ENCODE data around the gene TBCD.
"Not testable (repeated sequence)": the region's sequence is repeated elsewhere in the genome, so short reads cannot be mapped to it uniquely, and the experiment has no call there.

The TBCD gene

DNA sequence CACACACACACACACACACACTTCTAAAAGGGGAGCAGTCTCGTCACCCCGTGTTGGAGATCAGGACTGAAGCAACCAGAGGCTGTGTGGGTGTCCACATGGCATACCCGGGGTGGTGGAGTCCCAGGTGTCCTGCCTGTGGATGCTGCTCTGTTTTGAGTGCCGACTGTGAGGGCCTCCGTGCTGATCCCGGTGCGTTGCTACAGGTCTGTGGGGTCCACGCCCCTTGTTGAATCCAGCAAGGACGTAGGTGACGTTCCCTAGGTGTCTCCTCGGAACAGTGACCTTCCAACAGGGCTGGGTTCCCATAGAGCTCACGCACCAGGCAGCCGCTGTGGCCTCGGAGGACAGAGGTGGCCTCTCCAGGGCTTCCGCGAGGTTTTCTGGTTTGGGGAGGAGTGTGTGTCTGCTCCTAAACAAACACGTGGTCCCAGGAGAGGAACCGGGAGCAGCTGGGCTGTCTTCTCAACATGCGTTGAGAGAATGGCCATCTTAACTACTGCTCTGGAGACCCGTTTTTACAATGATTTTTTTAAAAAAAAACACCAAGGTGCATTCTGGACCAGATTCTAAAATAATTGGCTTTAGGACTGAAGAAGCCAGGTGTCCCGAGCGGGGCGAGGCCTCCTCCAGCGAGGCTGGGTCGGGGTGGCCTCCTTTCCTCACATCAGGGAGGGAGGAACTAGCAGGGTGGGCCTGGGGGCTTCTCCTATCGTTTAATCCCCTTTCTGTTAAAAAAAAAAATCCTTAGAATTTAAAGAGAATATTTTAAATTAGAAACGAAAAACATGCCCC is 188.6 kb downstream of the TBCD start:
- no peak for DNase-seq (ENCODE audit: low spot score)

DNA sequence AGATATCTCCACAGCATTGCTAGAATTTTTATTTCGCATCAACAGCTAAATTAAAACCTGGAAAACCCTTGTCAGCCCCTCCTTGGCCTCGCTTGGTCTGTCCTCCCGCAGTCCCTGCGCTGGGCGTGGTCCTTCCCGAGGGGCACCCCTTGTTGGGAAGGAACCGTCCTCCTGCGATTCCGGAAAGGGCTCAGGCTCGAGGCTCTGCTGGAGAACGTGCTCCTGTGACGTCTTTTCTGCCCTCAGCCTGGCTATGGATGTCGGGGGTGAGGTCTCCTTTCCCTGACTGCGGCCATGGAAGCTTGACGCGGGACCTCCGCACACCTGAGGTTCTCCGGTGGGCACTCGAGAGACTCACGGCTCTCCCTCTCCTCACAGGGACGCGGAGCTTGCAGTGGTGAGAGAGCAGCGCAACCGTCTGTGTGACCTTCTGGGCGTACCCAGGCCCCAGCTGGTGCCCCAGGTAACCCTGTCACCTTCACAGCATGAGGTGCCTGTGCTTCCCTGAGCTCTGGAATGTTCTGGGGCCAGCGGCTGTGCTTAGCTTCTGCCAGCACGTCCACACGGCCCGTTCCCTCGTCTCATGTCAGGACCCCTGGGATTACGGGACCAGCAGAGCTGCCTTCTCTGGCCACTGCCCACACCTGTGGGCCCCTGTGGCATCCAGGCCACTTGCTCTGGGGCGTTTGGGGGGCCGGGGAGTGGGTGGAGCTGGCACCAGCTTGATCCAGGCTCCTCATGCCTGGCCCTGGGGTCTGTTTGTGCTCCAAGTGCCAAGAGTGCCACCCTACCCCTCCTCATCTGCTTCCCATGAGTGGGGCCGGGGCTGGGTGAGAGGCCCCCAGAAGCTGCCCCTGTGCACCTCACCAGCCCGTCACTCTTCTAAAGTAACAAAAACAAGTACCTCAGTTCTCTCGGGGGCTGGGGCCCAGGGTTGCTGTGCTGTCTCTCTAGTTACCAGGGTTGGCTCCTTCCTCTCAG is 189.4 kb downstream of the TBCD start:
- no peak for DNase-seq (ENCODE audit: low spot score)

DNA sequence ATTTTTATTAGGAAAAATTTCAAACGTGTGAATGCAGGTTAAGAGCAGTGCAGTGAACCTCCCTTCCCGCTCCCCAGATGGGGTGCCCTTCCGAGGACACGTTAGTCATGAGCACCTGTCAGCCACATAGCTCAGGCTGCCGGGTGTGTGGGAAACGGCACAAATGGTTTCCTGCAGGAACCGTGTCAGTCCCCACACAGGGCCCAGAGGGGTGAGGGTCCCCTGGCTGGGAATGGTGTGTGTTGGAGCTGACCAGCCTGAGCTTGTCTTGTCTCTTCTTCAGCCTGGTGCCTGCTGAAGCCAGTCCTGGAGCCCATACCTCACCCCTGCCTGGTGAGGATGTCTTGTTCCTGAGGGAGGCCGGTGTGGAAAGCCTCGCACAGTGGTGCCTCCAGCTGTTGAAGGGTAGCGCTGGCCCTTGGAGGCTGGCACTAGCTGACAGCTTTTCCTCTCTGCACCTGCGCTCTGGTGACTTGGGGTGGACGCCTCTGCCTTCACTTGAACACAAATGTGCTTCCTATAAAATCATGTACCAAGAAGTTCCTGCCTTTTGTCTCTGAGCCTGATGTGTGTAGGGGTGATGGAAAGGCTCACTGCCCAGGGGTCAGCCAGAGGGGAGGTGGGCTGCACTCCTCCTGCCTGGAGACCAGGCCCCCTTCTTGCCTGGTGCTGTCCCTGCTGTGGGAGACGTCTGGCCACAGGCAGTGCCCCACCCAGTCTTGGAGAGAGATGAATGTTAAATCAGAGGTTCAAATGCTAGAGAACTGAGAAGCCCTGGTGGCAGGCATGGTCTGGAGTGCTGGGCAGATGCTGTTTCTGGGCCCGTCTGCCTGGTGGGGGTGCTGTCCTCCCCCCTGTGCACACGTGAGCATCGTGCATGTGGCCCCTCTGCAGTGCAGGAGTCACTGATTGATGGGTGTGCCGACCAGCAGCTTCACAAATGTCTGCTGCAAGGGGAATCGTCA is 190.6 kb downstream of the TBCD start:
- no peak for DNase-seq (ENCODE audit: low spot score)

DNA sequence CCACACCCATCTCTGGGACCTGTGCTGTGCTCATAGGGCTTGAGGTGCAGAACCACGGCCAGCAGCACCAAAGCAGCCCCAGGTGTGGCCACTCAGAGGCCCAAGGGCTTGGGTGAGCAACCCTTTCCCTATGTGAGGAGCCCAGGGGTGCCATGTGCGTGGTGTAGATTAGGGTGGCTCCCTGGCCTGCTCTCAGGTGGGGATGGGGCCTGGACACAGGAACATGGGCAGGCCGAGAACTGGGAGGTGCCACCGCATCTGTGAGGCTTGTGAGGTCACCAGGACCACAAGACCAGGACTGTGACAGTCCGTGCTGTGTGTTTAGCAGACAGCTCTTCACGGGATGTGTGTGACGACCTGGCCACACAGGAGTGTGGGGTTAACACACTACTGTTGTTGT is 191.5 kb downstream of the TBCD start:
- no peak for DNase-seq (ENCODE audit: low spot score)

DNA sequence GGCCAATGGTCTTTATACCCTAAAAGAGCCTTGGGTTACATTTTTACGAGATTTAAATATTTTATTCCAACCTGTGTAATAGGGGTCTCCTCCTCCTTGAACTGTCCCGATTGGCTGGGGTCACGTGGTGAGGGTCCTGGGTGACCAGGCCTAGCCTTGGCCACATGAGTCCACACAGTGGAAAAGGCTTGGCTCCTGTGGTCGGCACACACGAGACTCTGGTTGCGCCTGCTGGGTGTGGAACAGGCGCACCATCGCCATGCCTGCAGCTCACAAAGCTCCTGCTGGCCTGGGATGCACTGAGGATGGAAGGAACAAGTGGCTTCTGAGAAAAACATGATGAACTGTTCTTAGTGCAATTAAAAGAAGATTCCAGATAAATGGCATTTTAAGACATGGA is 191.9 kb downstream of the TBCD start:
- DNase-seq (ENCODE audit: low spot score), result no peak

DNA sequence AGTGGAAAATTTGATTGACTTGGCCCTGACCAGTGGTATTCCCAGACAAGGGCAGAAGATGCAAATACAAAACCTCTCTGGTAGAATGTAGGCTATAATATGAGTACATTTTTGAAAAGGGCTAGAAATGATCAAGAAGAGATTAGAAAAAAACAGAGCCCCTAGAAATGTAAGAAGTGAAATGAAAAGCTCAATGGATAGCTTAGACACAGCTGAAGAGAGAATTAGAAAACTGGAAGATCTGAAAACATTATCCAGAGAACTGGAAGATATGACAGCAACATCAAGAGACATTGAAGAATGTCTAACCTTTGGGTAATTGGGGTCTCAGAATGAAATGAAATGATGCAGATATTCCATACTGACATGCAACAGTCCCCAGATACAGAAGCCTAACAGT is 193.1 kb downstream of the TBCD start:
- DNase-seq (ENCODE audit: low spot score), result no peak

DNA sequence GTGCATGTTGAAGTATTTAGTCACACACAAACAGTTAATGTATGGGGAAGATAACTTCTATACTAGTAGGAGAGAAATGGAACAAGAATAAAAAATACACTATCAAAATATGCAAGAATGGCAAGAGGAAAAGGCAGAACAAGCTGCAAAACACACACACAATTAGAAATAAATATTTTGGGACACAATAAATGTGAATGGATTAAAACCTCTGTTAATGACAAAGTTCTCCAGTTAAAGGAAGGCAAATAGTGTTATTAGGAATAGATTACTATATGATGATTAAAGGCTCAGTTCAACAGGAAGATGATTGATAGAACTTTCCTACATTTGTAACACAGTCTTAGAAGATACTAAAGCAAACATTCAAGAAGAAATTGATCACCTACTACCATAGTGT is 194.2 kb downstream of the TBCD start:
- DNase-seq (ENCODE audit: low spot score), result no peak

DNA sequence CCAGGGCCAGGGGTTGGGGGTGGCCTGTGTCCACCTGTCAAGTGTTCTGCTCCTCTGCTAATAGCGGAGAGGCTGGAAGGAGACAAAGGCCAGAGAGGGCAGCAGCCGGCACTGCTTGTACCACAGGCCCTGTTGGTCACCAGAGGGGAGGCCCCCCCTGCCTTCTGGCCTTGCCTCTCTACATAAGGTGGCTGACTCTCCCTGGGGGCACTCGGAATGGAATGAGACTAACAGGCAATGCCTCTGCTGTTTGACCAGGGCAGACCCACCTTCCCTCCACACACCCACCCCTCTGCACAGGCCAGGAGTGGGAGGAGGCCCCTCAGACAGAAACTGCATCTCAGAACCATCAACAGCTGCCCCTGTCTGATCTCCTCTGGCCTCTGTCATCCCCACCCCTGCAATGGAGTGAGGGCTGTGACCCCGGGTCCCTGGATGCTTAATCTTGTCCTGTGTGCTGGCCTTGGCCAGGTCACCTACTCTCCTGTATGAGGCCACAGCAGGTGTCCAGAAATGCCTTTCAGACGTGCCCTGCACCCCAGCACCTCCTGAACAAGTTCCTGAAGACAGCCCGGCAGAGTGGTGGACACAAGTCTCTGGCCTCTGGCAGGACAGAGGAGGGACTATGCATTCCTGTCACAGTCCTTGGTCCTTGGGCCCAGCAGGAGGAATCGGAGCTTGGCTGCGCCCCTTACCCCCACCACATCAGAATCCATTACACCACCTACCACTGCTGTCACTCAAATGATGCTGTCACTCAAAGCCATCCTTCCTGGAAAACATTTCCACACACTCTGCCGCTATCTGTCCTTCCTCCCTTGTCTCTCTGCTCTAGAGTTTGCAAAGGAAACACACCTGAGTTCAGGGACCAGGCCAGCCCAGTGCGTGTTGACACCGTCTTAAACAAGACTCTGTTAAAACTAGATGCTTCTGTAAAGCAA is 195.5 kb downstream of the TBCD start:
- no peak for DNase-seq (ENCODE audit: low spot score)

DNA sequence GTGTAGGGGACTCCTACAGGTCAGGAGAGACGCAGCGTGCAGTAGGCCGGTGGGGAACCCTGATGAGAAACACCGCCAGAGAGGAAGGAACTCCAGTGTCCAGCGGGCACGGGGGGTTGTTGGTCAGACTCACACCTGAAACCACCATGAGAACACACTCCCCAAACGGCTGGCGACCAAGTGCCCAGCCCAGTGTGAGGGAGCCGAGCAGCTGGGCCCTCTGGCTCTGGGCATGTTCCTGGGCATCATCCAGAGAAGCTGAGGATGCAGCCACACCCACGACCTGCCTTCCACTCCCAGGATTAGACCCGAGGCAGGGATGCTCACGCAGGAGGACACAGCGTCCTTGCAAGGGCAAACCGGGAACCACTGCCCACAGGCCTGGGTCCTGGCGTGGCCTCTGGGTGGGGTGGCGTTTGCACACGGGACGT is 196.2 kb downstream of the TBCD start:
- no peak for DNase-seq (ENCODE audit: low spot score)

DNA sequence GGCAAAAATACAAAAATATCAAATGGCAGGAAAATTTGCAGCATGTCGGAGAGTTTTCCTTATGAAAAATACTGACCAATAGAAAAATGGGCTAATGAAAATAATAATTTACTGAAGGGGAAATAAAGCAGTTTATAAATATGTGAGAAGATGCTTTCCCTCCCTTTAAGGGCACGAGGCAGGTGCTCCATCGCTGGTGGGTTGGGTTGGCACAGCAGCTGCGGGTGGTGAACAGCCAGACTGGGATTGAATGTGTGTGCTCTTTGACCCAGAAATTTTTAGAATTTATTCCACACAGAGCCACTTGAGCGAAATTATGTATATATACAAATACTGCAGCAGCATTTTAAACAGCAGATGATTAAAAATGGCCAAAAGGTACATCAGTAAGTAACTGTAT is 197.1 kb downstream of the TBCD start:
- no peak for DNase-seq (ENCODE audit: low spot score)

DNA sequence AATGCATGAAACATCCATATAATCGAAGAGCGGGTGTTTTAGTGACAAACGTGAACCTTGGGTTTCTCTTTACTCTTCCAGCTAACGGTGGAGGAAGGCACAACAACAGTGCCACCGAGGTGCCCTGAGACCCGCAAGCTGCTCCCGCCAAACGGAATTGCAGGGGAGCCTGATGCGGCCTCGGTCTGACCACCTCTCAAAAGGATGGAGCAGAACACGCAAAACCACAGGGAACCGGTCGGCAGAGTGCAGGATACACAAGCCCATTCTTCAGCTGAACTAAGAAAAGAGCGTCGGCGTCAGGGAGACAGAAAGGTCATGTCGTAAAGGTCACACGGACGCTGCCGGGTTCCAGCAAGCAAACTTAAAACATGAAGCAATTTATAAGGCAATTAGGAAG is 197.5 kb downstream of the TBCD start:
- DNase-seq (ENCODE audit: low spot score), result no peak

DNA sequence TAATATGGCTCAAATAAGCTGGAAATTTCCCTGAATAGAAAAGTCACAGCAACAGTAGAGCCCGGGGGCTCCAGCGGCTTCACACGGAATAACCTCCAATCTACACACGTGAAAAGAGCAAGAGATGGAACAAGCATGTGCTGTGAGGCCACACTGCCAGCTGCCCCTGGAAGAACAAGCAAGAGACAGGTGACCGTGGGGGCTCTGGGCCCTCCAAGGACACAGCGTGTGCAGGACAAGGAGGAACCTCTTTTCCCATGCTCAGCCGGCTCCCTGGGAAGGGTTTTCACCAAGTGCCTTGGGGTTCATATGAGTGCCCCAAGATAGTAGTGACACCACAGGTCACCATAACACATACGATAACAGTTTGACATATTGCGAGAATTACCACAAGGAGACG is 198.1 kb downstream of the TBCD start:
- no peak for DNase-seq (ENCODE audit: low spot score)

DNA sequence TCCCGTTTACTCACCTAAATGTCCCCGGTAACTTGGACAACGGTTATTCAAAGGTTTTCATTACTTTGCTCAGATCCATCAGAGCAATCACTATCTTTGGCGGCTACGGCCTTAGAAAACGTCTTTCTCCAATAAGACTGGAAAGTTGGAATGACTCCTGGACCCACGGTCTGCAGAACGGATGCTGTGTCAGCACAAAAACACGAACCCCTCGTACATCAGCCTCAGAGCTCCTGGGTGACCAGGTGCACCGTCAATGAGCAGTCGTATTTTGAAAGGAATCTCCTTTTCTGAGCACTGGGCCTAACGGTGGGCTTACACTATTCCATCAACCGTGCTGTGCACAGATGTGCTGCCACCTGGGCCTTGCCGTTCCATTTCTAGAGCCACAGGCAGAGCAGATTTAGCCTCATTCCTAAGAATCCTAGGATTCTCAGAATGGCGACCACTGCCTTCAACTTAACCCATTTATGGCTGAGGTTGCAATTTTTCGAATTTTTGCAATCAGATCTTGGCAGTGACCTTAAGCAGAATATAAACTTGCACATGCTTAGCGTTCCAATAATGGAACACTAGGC is 198.7 kb downstream of the TBCD start:
- no peak for DNase-seq (ENCODE audit: low spot score)

DNA sequence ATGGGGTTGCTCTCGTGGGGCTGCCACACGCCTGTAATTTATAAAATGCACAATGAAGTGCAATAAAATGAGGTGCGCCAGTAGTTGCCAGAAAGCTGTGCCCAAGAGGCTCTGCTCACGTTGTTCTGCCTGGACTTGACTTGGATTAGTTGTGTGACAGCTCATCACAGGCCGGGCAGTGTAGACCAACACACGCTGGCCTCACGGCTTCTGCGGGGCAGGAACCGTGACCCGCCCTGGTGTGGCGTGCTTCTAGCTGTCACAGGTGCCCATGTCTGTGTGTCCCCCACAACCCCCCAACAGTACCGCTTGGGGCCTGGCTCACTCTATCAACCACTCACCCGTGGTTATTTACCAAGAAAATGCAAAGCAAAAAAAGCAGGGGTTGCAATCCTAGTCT is 200.2 kb downstream of the TBCD start:
- no peak for DNase-seq (ENCODE audit: low spot score)

DNA sequence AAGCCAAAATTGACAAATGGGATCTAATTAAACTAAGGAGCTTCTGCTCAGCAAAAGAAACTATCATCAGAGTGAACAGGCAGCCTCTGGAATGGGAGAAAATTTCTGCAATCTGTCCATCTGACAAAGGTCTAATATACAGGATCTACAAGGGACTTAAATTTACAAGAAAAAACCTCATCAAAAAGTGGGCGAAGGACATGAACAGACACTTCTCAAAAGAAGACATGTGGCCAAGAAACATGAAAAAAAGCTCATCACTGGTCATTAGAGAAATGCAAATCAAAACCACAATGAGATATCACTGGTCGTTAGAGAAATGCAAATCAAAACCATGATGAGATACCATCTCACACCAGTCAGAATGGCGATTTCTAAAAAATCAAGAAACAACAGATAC is 203.2 kb downstream of the TBCD start:
- not testable (repeated sequence) for DNase-seq (ENCODE audit: low spot score)

DNA sequence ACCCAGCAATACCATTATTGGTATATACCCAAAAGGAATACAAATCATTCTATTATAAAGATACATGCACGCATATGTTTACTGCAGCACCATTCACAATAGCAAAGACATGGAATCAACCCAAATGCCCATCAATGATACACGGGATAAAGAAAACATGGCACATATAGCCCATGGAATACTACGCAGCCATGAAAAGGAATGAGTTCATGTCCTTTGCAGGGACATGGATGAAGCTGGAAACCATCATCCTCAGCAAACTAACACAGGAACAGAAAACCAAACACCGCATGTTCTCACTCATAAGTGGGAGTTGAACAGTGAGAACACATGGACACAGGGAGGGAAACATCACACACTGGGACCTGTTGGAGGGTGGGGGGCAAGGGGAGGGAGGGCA is 203.8 kb downstream of the TBCD start:
- DNase-seq (ENCODE audit: low spot score), result not testable (repeated sequence)

DNA sequence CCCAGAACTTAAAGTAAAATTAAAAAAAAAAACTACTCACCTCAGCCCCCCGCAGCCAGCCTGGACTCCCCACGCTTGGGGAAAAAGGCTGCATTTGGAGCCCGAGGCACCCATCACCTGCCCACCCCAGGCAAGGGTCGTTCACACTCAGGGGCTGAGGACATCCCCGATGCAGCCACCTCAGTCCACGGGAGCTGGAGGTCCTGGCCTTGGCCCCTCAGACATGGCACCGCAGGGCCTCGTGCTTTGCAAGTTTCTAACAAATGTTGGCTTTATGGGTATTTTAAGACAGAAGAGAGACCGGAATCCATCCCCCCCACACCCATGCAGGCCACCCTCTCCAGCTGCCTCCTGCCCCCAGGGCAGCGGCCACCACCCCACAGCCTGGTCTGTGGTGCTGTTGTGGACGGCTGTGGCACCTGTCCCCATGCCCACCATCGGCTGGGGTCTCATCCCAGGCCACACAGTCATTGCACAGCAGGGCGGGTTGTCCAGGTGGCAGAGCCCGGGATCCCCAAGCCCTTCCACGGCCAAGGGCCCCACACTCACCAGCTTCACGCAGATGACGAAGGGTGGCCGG is 204.4 kb downstream of the TBCD start:
- DNase-seq (ENCODE audit: low spot score), result no peak

DNA sequence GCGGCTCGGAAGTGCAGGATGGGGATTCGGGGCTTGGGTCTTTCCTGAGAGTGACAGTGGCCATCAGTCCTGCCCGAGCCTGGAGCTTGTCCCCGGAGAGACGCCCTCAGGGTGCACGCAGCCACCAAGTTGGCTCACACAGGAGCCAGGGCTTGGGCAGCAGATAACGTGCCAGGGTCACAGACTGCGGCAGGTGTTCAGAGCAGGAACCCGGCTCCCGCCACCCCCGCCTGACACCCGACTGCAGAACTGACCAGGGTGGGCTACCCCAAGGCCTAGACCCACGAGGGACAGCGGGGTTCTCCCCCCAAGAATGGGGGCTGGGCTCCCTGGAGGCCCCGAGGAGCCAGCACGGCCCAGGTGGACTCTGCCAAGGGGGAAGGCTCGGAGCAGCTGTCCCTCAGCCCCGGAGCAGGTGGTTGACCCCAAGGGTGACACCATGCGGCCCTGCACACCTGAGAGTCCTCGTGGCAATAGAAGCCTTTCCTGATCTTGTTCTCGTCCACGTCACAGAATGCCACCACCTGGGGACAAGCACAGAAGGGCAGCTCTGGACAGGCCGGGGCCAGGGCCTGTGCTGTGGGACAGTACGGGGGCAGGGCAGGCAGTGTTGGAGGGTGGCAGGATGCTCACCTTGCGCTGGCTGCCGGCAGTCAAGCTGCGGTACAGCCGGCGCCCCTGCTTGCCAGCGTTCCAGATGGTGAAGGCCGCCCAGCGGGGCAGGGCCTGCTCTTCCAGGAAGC is 205.0 kb downstream of the TBCD start:
- DNase-seq (ENCODE audit: low spot score), result no peak

DNA sequence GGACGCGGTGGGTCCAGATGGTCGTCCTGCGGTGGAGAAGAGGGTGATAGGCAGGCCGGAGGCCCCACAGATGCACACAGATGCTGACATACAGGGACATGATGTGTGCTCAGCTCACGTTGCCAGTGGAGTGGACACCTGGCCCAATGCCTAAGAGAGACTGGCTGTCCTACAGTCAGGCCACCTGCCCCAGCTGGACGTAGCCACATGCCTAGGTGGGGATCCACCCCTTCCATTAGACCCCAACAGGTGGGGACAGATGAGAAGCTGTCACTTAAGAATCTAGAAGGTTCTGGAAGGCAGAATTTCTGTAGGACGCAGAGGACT is 205.6 kb downstream of the TBCD start:
- DNase-seq (ENCODE audit: low spot score), result no peak

Measured in LoVo (cell line).